ENCODE measurements around the gene MYH9. TPM values are rescaled to one million over a fixed set of nuclear protein-coding genes. Genes with fewer than 3 reads are reported as not detected.

MYH9 gene
- total RNA-seq, 1 experiment from 2014 or later: 788 TPM

GRCh38 chr22:36397131-36398093, 9.6 kb upstream of the MYH9 start:
- Histone ChIP-seq H3K27ac (ENCODE audit: low read length) (no peak overlapping the region; the same call in 1 of the 2 replicates), H3K4me1 (ENCODE audit: control insufficient read depth, insufficient read depth, low read length) (peaks cover 6% of the 10 kb centered on the region; the same call in 1 of the 2 replicates), H3K9me3 (ENCODE audit: control insufficient read depth, insufficient read depth, low read depth, low read length) (no peaks in the 10 kb centered on the region), H3K27me3 (ENCODE audit: control insufficient read depth, insufficient read depth, low read length) (no peaks in the 10 kb centered on the region), H3K36me3 (ENCODE audit: control insufficient read depth, insufficient read depth, low read length) (no peaks in the 10 kb centered on the region), H3K4me3 (ENCODE audit: low read depth in 2 of 2, low read length in 2 of 2) (no peak overlapping the region)
- ChIA-PET CTCF (no interaction called here), POLR2A (interaction anchor here (0.7 kb wide), 1 partner anchor 72 kb away, joined by 3 read pairs; no protein-coding TSS in a partner anchor)
- ATAC-seq: no peak
- TF ChIP-seq POLR2AphosphoS5 (IDR thresholded peaks at IDR 0.05; ENCODE audit: low read depth, low read length) (no peak), CTCF (IDR thresholded peaks at IDR 0.05) (no peak), SIN3A (IDR thresholded peaks at IDR 0.05; ENCODE audit: borderline replicate concordance, insufficient read depth, low read depth, low read length) (no peak), TCF7L2 (IDR thresholded peaks at IDR 0.05; ENCODE audit: low read depth, low read length) (no peak), REST (IDR thresholded peaks at IDR 0.05; ENCODE audit: insufficient read depth in 1 of 2, low read depth in 2 of 2, low read length in 1 of 2) (no peak)
- DNase-seq (ENCODE audit: low read depth, low spot score): no peak
- in situ Hi-C loops (cut with HindIII; ENCODE audit: low pct_unique_long_range_greater_than_20kb, low sequenced_read_pairs): no loop called here
- BruUV-seq (replicated peaks): no TSS peak
- intact Hi-C loops (cut with micrococcal nuclease; ENCODE audit: unreplicated experiment): no loop called here

GRCh38 chr22:36395915-36396314, 8.1 kb upstream of the MYH9 start:
- Histone ChIP-seq H3K4me3 (ENCODE audit: low read depth in 2 of 2, low read length in 2 of 2) (no peak overlapping the region), H3K9me3 (ENCODE audit: control insufficient read depth, insufficient read depth, low read depth, low read length) (no peaks in the 10 kb centered on the region), H3K27me3 (ENCODE audit: control insufficient read depth, insufficient read depth, low read length) (no peaks in the 10 kb centered on the region), H3K27ac (ENCODE audit: low read length) (no peak overlapping the region), H3K36me3 (ENCODE audit: control insufficient read depth, insufficient read depth, low read length) (no peaks in the 10 kb centered on the region), H3K4me1 (ENCODE audit: control insufficient read depth, insufficient read depth, low read length) (peaks cover 6% of the 10 kb centered on the region; the same call in 1 of the 2 replicates)
- TF ChIP-seq SIN3A (IDR thresholded peaks at IDR 0.05; ENCODE audit: borderline replicate concordance, insufficient read depth, low read depth, low read length) (no peak), REST (IDR thresholded peaks at IDR 0.05; ENCODE audit: insufficient read depth in 1 of 2, low read depth in 2 of 2, low read length in 1 of 2) (no peak), CTCF (IDR thresholded peaks at IDR 0.05) (no peak), TCF7L2 (IDR thresholded peaks at IDR 0.05; ENCODE audit: low read depth, low read length) (no peak), POLR2AphosphoS5 (IDR thresholded peaks at IDR 0.05; ENCODE audit: low read depth, low read length) (no peak)
- intact Hi-C loops (cut with micrococcal nuclease; ENCODE audit: unreplicated experiment) (no loop called here), in situ Hi-C loops (cut with HindIII; ENCODE audit: low pct_unique_long_range_greater_than_20kb, low sequenced_read_pairs) (no loop called here)
- BruUV-seq (replicated peaks): no TSS peak
- DNase-seq (ENCODE audit: low read depth, low spot score): no peak
- ChIA-PET POLR2A (no interaction called here), CTCF (interaction anchor here (0.6 kb wide), 1 partner anchor 73 kb away, joined by 3 read pairs; no protein-coding TSS in a partner anchor)
- ATAC-seq: no peak

Measured in Panc1 (cell line).